HG03520 (cell line): ENCODE data around the gene STPG2.
"Not testable (repeated sequence)": the region's sequence is repeated elsewhere in the genome, so short reads cannot be mapped to it uniquely, and the experiment has no call there.

Experiments used
- ATAC-seq: cut with Tn5 transposase; IDR thresholded peaks from one replicate; pipeline ENCODE4 v1.9.1; 2021; ENCODE audit warnings: mild to moderate bottlenecking, moderate library complexity; ENCODE audit not compliant: unreplicated experiment

Gene STPG2

GRCh38 chr4:97656044-97656720 is 487.1 kb downstream of the STPG2 start:
- no peak for ATAC-seq

GRCh38 chr4:97653701-97654100 is 489.6 kb downstream of the STPG2 start:
- no peak for ATAC-seq

GRCh38 chr4:97646997-97647396 is 496.3 kb downstream of the STPG2 start:
- no peak for ATAC-seq

DNA sequence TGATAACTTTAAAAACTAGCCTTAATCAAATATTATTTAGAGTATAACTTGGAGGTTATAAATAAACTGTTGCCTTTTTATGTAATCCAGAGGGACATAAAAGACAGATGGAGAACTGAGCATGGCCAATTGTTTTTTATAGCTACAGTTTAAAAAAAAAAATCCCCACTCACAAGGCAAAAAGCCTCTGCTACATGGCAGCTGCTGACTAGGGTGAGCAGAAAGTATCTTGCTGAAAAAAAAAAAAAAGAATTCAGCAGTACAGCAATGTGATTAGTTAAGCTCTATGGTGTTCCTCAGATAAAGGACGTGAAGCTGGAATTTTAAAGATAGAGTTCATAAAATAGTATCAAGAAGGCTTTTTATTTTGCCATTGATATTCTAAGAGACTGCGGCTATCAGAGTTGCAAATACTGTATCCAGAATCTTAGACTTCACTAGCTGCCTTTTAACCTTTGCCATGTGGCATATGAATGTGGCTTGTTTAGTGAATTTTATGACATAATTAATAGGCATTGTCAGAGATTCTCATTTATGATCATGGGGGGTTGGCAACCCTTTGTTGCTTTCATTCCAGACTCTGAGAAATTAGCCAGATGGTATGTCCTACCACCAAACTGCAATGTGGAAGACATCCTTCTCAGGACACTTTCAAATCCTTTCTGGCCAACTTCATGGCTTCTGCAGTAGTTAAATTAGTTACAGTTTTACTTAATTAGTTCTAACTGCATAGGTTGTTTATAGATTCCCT is 498.0 kb downstream of the STPG2 start:
- ATAC-seq = no peak

- no peak for ATAC-seq
Measured at GRCh38 chr4:97643179-97643578, 500.1 kb downstream of the STPG2 start.

- ATAC-seq = no peak
Measured at GRCh38 chr4:97639961-97640360, 503.3 kb downstream of the STPG2 start.

GRCh38 chr4:97633831-97634230 is 509.4 kb downstream of the STPG2 start:
- ATAC-seq = not testable (repeated sequence)

DNA sequence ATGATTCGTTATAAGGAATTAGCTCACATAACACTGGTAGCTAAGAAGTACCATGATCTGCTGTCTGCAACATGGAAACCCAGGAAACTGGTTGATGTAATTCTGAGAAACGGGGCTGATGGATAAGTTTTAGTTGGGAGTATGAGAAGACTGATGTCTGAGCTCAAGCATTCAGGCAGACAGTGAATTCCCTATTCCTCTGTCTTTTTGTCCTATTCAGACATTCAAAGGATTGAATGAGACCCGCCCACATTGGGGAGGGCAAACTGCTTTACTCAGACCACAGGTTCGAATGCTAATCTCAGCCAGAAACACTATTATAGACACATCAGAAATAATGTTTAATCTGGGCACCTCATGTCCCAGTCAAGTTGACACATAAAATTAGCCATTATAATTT is 515.5 kb downstream of the STPG2 start:
- ATAC-seq = no peak

DNA sequence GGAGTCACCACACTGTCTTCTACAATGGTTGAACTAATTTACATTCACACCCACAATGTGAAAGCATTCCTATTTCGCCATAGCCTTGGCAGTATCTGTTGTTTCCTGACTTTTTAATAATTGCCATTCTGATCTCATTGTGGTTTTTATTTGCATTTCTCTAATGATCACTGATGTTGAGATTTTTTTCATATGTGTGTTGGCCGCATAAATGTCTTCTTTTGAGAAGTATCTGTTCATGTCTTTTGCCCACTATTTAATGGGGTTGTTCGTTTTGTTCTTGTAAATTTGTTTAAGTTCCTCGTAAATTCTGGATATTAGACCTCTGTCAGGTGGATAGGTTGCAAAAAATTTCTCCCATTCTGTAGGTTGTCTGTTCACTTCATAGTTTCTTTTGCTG is 519.1 kb downstream of the STPG2 start:
- ATAC-seq = no peak

- ATAC-seq = no peak
Measured at GRCh38 chr4:97605932-97606331, 537.3 kb downstream of the STPG2 start.

- no peak for ATAC-seq
Measured at GRCh38 chr4:97593248-97593647, 550.0 kb downstream of the STPG2 start.

DNA sequence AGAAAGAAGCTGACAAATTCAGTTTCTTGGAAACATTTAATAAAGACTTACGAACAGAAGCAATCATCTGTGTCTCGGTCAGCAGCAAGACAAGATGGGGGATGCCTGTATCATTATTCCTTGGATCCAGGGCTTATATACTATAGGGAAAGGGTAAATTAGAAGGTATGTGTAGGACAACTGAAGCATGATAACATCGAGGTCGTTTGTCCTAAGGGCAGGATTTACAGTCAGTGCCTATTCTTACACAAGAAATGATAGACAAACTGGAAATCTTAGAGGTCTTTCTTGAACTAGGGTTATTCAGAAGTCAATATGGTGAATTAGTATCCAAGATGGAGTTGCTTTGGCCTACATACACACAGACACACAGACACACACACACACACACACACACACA is 553.0 kb downstream of the STPG2 start:
- no peak for ATAC-seq

GRCh38 chr4:97589481-97590196 is 553.6 kb downstream of the STPG2 start:
- no peak for ATAC-seq

GRCh38 chr4:97587912-97588311 is 555.4 kb downstream of the STPG2 start:
- no peak for ATAC-seq

- ATAC-seq = no peak
Measured at GRCh38 chr4:97585274-97585673, 558.0 kb downstream of the STPG2 start.

DNA sequence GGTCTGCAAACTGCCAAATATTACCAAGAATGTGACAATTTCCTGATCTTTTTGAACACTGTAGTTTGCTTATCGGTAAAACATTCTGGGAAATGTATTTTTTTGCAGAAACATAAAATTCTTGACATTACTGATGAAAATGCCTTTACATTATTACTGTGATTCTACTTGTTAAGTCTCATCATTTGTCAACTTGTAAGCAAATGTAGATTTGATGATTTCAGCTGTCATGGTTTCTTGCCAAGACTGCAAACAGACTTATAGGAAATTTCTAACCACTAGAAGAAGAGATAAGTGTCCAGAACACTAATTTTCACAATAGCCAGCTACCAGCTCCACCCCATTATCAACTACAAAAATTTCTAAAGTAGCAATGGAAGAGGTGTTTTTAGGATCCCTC is 560.4 kb downstream of the STPG2 start:
- ATAC-seq = no peak

DNA sequence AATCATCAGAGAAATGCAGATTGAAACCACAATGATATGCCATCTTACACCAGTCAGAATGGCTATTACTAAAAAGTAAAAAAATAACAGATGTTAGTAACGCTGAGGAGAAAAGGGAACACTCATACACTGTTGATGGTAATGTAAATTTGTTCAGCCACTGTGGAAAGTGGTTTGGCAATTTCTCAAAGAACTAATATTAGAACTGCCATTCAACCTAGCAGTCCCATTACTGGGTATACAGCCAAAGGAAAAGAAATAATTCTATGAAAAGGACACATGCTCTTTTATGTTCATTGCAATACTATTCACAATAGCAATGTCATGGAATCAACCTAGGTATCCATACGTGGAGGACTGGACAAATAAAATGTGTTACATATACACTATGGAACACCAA is 566.3 kb downstream of the STPG2 start:
- no peak for ATAC-seq

- no peak for ATAC-seq
Measured at GRCh38 chr4:97560009-97560408, 583.3 kb downstream of the STPG2 start.

- no peak for ATAC-seq
Measured at GRCh38 chr4:97558204-97558778, 585.0 kb downstream of the STPG2 start.

DNA sequence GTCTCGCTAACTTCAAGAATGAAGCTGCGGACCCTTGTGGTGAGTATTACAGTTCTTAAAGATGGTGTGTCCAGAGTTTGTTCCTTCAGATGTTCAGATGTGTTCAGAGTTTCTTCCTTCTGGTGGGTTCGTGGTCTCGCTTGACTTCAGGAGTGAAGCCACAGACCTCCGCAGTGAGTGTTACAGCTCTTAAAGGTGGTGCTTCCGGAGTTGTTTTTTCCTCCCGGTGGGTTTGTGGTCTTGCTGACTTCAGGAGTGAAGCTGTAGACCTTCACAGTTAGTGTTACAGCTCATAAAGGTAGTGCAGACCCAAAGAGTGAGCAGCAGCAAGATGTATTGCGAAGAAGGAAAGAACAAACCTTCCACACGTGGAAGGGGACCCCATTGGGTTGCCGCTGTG is 592.6 kb downstream of the STPG2 start:
- not testable (repeated sequence) for ATAC-seq

DNA sequence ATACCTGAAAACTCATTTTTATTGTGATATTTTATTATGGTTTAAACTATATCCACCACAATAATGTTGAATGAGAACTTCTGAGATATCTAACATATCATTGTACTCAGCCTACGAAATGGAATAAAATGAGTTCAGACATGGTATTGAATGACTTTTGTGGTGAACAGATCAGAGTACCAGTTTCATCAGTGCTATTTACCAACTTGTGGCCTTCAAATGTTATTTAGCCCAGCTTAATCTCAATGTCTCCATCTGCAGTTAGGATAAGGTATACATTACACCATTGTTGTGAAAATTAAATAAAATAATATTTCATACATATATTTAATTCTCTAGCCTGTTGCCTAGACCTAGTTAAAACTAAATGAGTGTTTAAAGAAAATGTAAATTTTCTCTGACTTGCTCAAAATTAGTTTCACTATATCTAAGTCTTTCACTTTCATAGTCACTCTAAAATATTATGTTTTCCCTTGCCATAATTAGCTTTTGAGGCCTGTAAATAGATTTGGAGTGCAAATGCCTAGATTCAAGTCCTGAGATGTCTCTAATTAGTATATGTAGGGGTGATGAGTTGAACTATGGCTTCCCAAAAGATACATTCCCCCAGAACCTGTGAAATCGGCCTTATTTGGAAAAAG is 594.2 kb downstream of the STPG2 start:
- peak; percentile 75 for ATAC-seq
